Measurements from ENCODE around the gene TMEM256.

DNA sequence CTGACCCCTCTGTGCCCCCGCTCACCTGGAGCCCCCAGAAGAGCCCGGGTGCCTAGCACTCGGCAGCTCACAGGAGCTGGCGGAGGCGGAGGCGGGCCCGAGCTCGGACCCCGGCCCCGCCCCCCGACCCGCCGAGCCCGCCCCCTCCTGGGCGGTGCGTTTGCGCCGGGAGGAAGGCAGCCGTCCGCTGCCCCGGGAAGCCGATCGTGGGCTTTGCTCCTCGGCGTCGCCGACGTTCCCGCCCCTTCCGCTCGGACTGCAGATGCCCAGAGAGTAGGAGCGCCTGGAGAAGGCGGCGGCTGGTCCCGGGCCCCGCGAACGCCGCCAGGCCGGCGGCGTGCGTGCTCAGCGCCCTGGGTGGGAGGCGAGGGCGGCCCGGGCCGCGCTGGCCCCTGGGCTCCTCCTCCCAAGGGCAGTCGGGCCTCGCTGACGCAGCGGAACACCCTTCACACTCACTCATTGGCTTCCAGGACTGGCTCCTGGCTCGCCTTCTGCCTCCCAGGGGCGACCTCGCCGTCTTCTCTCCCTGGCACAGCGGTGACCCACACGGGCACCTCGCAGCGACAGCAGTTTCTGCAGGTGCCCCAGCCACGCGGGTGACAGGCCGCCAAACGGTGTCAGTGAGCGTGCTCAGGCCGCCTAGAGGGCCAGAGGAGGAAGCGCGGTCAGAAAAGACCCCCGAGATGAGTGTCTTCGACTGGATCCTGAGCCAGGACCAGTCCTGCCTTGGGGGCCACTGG is 9.3 kb downstream of the TMEM256 start, which contains the start of gene PLSCR3:
- TF ChIP-seq POLR2A (IDR thresholded peaks at IDR 0.05; ENCODE audit: low read length), result peak; percentile 88
- no peak for TF ChIP-seq GATA1 (IDR thresholded peaks at IDR 0.05; ENCODE audit: low read depth, low read length)
